Endothelial cell of umbilical vein (primary cell): ENCODE measurements around the gene INTS12. TPM values are rescaled to one million over a fixed set of nuclear protein-coding genes. Genes with fewer than 3 reads are reported as not detected.

Experiments used
- BruUV-seq: library from RNA; stranded (reverse); fragments of 400-500 nt; replicated peaks from 2 replicates; lab custom pipeline; 2021; lab: Mats Ljungman, UMichigan
- CTCF ChIA-PET: fragments of 300-600, 350-600 bp; sonication (Branson Sonifier 250); formaldehyde crosslinking; loops from one replicate; lab custom pipeline; 2021; ENCODE audit warnings: antibody characterized with exemption, inconsistent platforms; lab: Charles Lee
- POLR2A ChIA-PET: fragments of 300-600, 350-600 bp; sonication (Branson Sonifier 250); formaldehyde crosslinking; loops from one replicate; lab custom pipeline; 2021; ENCODE audit warnings: antibody characterized with exemption, inconsistent platforms; lab: Charles Lee
- DNase-seq: peaks from one replicate; pipeline ENCODE4 v3.0.0-alpha.2; 2011; ENCODE audit warnings: low read depth, low spot score
- FAIRE-seq: peaks from 2 replicates; lab custom pipeline; 2011; peaks lifted over from hg19 to GRCh38; lab: Jason Lieb, UNC
- H2AFZ ChIP-seq: 2 replicates; pipeline ENCODE4 v1.6.0; 2012; ENCODE audit warnings: low read depth, low read length, control low read depth, inconsistent platforms
- H3K27ac ChIP-seq: 2 replicates; pipeline ENCODE4 v1.5.1; 2011; ENCODE audit warnings: low read depth, mild to moderate bottlenecking, control low read depth, low read length, moderate library complexity; ENCODE audit not compliant: insufficient read depth
- H3K27me3 ChIP-seq, 2 experiments: 2 replicates each; pipeline versions ENCODE4 v1.6.0 to v1.6.1; 2011; ENCODE audit warnings: low read length in 2 of 2, mixed read lengths in 1 of 2; ENCODE audit not compliant: control insufficient read depth in 2 of 2, insufficient read depth in 2 of 2
- H3K36me3 ChIP-seq, 2 experiments: 2 replicates in 1 of 2; 3 replicates in 1 of 2; pipeline ENCODE4 v1.5.1; 2011; ENCODE audit warnings: low read length in 2 of 2, mild to moderate bottlenecking in 1 of 2, moderate library complexity in 1 of 2; ENCODE audit not compliant: control insufficient read depth in 2 of 2, insufficient read depth in 2 of 2; ENCODE audit errors: extremely low read depth in 1 of 2
- H3K4me1 ChIP-seq: 3 replicates; pipeline ENCODE4 v1.5.1; 2011; ENCODE audit warnings: mild to moderate bottlenecking, low read length; ENCODE audit not compliant: control insufficient read depth, insufficient read depth; ENCODE audit errors: extremely low read depth
- H3K4me2 ChIP-seq: 2 replicates; pipeline ENCODE4 v1.6.1; 2011; ENCODE audit warnings: low read length, control low read depth, mixed read lengths; ENCODE audit not compliant: insufficient read depth
- H3K4me3 ChIP-seq, 3 experiments: fragments of 200-600 bp in 1 of 3; sonication (generic), shearing (Covaris generic) in 1 of 3; replicated peaks in 1 of 3; 2 replicates each; pipeline ENCODE4 v1.5.1; 2011 to 2016; ENCODE audit warnings: control low read depth in 3 of 3, low read length in 3 of 3, mild to moderate bottlenecking in 2 of 3, inconsistent platforms in 1 of 3, low read depth in 1 of 3, moderate library complexity in 1 of 3; ENCODE audit not compliant: insufficient read depth in 1 of 3
- H3K79me2 ChIP-seq: 2 replicates; pipeline ENCODE4 v1.6.0; 2012; ENCODE audit warnings: low read length, inconsistent platforms; ENCODE audit not compliant: control insufficient read depth, insufficient read depth
- H3K9ac ChIP-seq: replicated peaks from 2 replicates; pipeline ENCODE3; 2011; ENCODE audit warnings: low read length, control low read depth; ENCODE audit not compliant: insufficient read depth; ENCODE audit errors: extremely low read depth
- H3K9me1 ChIP-seq: replicated peaks from 3 replicates; pipeline ENCODE4 v1.6.0; 2011; ENCODE audit warnings: mild to moderate bottlenecking, low read length; ENCODE audit not compliant: control insufficient read depth, insufficient read depth; ENCODE audit errors: extremely low read depth
- H3K9me3 ChIP-seq: replicated peaks from 2 replicates; pipeline ENCODE4 v1.5.1; 2012; ENCODE audit warnings: low read length, inconsistent platforms; ENCODE audit not compliant: control insufficient read depth, insufficient read depth
- H4K20me1 ChIP-seq: replicated peaks from 2 replicates; pipeline ENCODE3; 2011; ENCODE audit warnings: mild to moderate bottlenecking, low read length; ENCODE audit not compliant: control insufficient read depth, insufficient read depth; ENCODE audit errors: extremely low read depth
- CTCF ChIP-seq, 2 donors: IDR thresholded peaks; 1 replicate in 1 of 2; 2 replicates in 1 of 2; pipeline ENCODE4 v1.5.1; 2011; ENCODE audit warnings: low read length in 2 of 2, mild to moderate bottlenecking in 2 of 2, moderate library complexity in 2 of 2, control low read depth in 1 of 2, inconsistent platforms in 1 of 2, low read depth in 1 of 2; ENCODE audit not compliant: insufficient read depth in 1 of 2; ENCODE audit errors: extremely low read depth in 1 of 2
- EZH2 ChIP-seq: IDR thresholded peaks from 2 replicates; pipeline ENCODE4 v1.6.1; 2012; ENCODE audit warnings: borderline replicate concordance, low read depth, mild to moderate bottlenecking, moderate library complexity, low read length, inconsistent platforms; ENCODE audit not compliant: severe bottlenecking
- FOS ChIP-seq: IDR thresholded peaks from 2 replicates; pipeline ENCODE4 v1.6.1; 2011; ENCODE audit warnings: mild to moderate bottlenecking, low read length, moderate library complexity, borderline replicate concordance; ENCODE audit not compliant: insufficient read depth
- GATA2 ChIP-seq: IDR thresholded peaks from 2 replicates; pipeline ENCODE4 v1.7.0; 2011; ENCODE audit warnings: low read depth, mild to moderate bottlenecking, moderate library complexity, mixed read lengths, low read length; ENCODE audit not compliant: insufficient read length, insufficient read depth
- JUN ChIP-seq: IDR thresholded peaks from 2 replicates; pipeline ENCODE4 v1.6.1; 2011; ENCODE audit warnings: borderline replicate concordance, low read depth; ENCODE audit not compliant: insufficient read length, insufficient read depth
- MAX ChIP-seq: IDR thresholded peaks from 2 replicates; pipeline ENCODE4 v1.6.1; 2011; ENCODE audit not compliant: insufficient read depth, insufficient read length
- MYC ChIP-seq: IDR thresholded peaks from one replicate; pipeline ENCODE4 v1.6.1; 2011; ENCODE audit warnings: mild to moderate bottlenecking, low read depth, low read length
- POLR2A ChIP-seq: IDR thresholded peaks from 2 replicates; pipeline ENCODE4 v1.6.1; 2012; ENCODE audit warnings: low read depth, mild to moderate bottlenecking, control low read depth, low read length
- POLR2AphosphoS5 ChIP-seq: IDR thresholded peaks from 2 replicates; pipeline ENCODE4 v1.6.1; 2012; ENCODE audit warnings: low read depth, mild to moderate bottlenecking, control low read depth, low read length, moderate library complexity; ENCODE audit not compliant: insufficient read depth
- dilution Hi-C: fragments of 300-500 bp; cut with MboI; formaldehyde crosslinking; loops from one replicate; pipeline ENCODE4 v1.15.0; 2019; ENCODE audit warnings: low sequenced_read_pairs; ENCODE audit not compliant: extremely low pct_ligation_motif_present
- intact Hi-C: fragments of 100-400 bp; cut with micrococcal nuclease; formaldehyde crosslinking; loops from one replicate; pipeline ENCODE4 v1.10.0; 2022
- polyA plus RNA-seq, 4 experiments: library from polyadenylated mRNA; depleted of rRNA in 3 of 4; stranded (reverse) in 3 of 4; unstranded in 1 of 4; fragments of >200 nt; gene quantifications; 2 replicates each; pipeline versions ENCODE4 v1.2.1 to v1.2.3, GENCODE V29; 2011 to 2012; ENCODE audit warnings: missing spikeins in 1 of 4
- total RNA-seq: library from RNA; stranded (reverse); gene quantifications from 2 replicates; pipeline ENCODE4 v1.2.3, GENCODE V29; 2021

Gene INTS12
- total and polyA plus RNA-seq, 2 donors (not counting 3 experiments of a cell fraction or from before 2014, with no cell fraction given): 19.7 to 20.9 TPM

GRCh38 chr4:105652286-105652888 lies 56.1 kb downstream of the INTS12 start:
- POLR2A ChIA-PET: no interaction called here

More at GRCh38 chr4:105652286-105652888, 56.1 kb downstream of the INTS12 start:
- H3K27me3 ChIP-seq: peaks cover 5 to 7% of the 10 kb centered on the region in 2 experiments
- H2AFZ ChIP-seq: no peak overlapping the region
- H3K9ac ChIP-seq: no peak overlapping the region
- TF ChIP-seq MAX (no peak), GATA2 (no peak), EZH2 (no peak), FOS (no peak), POLR2AphosphoS5 (no peak), POLR2A (no peak), MYC (no peak), JUN (no peak), CTCF (IDR thresholded peaks at IDR 0.05; ENCODE audit: extremely low read depth in 1 of 2, insufficient read depth in 1 of 2, low read depth in 1 of 2, low read length in 2 of 2) (no peak)
- no peak overlapping the region for H3K4me3 ChIP-seq
- H3K4me1 ChIP-seq: no peaks in the 10 kb centered on the region
- no TSS peak for BruUV-seq
- dilution Hi-C loops (no loop called here), intact Hi-C loops (no loop called here)
- H3K79me2 ChIP-seq: no peaks in the 10 kb centered on the region
- no peaks in the 10 kb centered on the region for H3K9me3 ChIP-seq
- H3K4me2 ChIP-seq: no peak overlapping the region
- H3K36me3 ChIP-seq: no peaks in the 10 kb centered on the region
- no peaks in the 10 kb centered on the region for H4K20me1 ChIP-seq
- no peaks in the 10 kb centered on the region for H3K9me1 ChIP-seq
- CTCF ChIA-PET: no interaction called here
- FAIRE-seq (no peak), DNase-seq (no peak)
- H3K27ac ChIP-seq: no peak overlapping the region
